GM03348 (cell line): Measurements from ENCODE around the gene CLDN17.

Experiments
- DNase-seq: peaks from one replicate; pipeline ENCODE4 v3.0.0; 2012; ENCODE audit warnings: low spot score

Gene CLDN17, protein sequence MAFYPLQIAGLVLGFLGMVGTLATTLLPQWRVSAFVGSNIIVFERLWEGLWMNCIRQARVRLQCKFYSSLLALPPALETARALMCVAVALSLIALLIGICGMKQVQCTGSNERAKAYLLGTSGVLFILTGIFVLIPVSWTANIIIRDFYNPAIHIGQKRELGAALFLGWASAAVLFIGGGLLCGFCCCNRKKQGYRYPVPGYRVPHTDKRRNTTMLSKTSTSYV

DNA sequence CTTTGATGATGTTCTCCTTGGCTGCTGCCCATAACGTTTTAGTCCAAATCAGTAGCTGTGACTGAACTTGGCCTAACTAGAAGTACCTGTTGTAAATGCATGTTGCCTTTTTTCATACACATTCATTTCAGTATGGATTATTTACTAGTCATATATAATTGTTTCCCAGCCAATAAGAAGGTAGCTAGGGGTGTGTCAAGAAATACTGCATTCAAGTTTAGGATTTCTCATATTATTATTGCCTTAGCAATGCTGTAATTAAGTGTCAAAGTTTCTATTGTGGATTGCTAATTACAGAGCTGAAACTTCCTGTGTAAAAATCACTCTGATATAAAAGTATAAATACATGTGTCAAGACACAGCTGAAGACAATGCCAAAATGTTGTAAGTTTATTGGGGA is at the start of gene CLDN17:
Gene CLDN17, minus strand, starts transcription at position 101 of the 400 bp plus-strand sequence. CDS start 188 bp downstream, outside the sequence.
- DNase-seq: no peak

DNA sequence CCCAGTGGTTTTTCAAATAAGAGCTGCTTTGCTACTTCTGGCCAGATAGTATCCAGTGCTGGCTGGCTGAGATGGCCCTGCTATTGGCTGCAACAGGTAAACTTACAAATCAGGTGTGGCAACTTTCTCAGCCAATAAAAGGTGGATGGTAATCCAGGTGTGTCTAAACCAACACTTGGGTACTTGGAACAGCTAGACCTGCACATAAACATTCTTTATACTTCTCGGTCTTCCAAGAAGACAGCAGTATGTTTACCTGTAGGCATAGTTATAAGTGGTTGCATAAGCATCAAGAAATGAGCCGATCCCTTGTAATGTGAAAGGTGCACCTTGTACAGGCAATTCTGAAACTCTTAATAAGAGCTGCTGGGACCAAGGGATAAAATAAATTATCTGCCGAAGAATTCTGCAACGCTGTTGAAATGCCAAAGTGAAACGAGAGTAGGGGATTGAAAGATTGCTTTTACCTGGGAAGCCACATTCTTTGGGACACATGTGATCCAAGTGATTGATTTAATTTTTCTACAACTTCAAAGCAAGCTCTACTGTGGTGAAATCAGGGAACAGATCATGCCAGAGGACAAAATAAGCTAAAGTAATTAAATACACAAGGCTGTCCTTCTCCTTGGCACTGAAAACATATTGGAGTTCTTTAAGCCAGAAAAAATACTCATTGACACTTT is 49.6 kb upstream of the CLDN17 start, which contains the start of gene CLDN8:
Gene CLDN8, minus strand, starts transcription at position 57 of the 683 bp plus-strand sequence. CDS start 172 bp downstream, outside the sequence.
- no peak for DNase-seq

DNA sequence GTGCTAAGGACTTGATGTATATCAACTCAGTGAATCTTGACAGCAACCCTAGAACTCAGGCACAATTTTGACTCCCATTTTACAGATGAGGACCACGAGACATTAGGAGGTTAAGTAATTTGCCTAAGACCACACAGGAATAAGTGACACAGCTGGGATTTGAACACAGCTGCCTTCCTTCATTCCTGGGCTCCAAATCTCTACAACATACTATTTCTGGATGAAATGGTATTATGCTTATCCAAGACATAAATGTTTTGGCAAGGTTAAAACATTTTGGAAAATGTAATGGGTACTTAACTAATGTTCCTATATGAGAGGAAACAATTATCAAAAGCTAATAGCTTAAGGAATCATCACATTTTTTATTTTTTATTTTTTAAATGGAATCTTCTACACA is 44.5 kb upstream of the CLDN17 start:
- DNase-seq: no peak

DNA sequence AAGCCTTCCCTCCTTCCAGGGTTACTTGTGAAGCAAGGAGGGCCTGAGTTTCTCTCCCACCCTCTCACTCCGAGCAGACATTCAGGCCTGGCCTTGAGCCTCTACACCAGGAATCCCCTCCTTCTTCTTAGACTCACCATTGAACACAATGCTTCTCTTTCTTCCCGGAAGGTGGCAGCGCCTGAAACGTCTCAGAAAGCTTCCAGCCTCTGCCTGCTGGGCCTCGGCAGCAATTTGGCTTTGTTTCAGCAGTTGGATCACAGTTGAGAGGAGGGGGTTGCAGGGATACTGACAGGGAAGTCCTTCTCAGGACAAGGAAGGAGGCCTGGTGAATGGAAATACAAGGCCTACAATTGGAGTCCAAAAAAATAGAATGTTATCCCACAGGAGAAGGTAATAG is 43.0 kb upstream of the CLDN17 start:
- no peak for DNase-seq

DNA sequence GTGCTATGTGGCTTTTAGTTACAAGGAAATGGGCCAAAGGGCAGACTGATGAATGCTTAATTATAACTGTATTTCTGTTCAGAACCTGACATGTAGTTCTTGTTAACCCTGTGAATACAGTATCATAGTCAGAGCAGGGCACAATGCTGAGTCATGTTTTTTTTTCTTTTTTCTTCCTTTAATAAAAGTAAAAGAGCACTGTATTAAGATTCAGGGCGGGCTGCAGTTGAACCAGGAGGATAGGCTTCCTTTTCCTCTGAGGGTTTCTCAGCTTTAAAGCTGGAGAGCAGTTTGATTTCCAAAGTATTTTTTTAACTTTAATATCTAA is 40.6 kb upstream of the CLDN17 start:
- no peak for DNase-seq

DNA sequence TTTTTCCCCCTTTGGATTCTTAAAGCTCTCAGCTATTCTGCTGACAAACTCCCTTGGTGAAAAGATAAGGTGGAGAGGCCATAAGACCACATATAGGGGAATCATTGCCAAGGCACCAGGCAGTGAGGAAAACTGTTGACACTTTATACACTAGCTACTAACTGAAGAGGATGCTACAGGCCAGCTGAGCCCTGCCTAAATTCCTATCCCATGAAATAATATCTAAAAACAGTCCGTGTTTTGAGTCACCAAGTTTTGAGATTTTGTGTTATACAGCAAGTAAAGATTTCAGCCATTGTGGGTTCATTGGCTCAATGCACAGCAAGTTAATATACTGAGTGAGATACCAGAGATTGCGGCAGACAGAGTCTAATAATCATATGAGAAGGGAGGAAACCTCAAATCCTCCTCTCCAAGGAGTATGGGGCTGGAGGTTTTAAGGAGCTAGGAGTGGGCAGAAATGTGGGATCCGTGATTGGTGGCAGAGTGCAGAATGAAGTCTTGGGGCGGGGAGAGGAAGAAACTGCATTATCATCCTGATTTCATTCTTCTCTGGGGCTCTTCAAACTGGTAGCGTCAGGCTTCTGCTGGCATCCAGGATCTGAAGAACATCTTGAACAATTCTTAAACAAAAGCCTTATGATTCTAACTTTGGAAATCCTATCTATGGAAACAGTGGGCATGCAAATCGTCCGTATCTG is 40.1 kb upstream of the CLDN17 start:
- no peak for DNase-seq

DNA sequence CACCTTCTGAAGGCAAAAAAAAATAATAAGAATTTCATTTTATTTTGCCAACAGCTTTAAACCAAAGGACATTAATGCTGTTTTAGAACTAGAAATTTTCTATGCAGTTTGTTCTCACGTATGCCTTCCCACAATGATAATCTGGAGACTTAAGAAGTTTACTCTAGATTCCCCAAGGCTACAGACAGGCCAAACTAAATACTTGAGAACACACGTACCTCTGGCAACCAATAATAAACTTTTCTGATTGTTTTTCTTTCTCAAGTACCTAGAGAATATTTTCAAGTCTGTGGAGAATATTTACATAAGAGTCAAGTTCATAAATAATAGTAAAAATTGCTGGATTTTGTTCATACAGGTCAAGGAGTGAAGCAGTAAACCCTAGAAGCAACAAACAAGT is 33.4 kb upstream of the CLDN17 start:
- no peak for DNase-seq

DNA sequence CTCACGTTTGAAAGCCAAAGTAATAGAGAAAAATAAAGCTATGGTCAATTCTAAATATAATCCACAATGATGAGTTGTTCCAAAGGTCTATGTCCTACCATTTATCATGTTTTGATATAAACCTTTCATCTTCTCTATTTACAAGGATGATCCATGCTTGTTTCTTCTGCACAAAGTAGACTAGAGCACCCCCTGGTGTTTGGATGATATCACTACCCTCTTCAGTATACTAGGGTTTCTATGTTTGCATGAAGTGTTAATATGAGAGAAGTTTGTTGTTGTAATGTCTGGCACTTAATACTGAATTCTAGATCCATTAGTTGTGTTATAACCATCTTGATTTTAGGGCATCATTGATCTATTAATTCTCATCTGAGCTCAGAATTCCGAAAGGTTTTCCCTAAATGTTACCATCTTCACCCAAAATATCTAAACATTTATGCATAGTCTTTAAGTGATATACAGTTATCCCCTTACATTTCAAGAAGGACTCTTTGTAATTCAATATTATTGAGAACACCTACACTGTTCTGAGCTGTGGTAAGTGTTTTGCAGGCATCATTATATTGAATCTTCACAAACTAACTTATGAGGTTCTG is 28.2 kb upstream of the CLDN17 start:
- DNase-seq: no peak

DNA sequence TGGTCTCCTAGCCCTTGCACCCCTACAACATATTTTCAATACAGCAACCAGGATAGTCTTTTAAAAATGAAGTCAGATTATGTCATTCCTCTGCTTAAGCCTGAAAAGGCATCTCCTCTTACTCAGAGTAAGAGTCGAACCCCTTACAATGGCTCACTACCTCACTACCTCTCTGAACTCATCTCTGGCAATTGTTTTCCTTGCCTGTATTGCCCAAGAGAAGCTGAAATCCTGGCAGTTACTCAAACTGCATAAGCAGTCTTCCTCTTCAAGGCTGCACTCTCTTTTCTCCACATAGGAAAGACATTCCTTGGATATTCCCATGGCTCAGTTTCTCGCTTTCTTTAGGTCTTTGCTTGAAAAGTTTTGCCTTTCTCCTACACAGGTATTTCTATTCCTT is 26.6 kb upstream of the CLDN17 start:
- DNase-seq: no peak

DNA sequence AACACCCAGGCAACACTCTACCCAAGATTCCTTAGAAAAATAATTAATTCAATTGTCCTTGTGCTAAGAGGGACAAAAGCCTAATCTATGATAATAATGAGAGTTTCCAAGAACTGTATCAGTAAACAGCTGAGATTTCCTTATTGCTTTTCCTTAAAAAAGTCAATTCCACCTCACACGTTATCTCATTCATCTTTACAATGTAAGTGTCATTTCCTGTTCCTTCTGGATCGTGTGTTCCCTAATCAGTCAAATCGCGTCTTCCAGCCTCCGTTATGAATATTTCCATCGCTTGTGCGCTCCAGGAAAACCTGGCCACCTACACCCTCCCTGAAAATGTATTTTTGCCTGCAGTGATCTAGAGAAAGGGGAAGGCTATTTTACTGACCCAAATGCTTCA is 23.9 kb upstream of the CLDN17 start:
- DNase-seq: no peak

DNA sequence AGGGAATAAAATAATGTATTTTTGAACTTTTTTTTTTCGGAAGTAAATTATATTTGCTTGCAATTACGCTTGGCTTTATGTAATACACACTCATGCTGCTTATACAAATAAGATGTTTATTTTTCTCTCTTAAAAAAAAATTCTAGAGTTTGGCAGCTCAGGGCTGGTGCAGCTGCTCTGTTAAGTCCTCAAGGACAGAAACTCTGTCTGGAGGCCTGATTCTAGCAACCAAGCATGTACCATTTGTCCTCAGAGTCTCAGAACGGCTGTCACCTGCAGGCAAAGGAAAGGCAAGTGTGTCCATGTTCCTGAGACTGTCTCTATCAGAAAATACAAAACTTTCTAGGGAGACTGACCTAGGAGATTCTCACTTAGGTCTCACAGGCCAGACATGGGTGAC is 23.2 kb upstream of the CLDN17 start:
- DNase-seq: no peak

DNA sequence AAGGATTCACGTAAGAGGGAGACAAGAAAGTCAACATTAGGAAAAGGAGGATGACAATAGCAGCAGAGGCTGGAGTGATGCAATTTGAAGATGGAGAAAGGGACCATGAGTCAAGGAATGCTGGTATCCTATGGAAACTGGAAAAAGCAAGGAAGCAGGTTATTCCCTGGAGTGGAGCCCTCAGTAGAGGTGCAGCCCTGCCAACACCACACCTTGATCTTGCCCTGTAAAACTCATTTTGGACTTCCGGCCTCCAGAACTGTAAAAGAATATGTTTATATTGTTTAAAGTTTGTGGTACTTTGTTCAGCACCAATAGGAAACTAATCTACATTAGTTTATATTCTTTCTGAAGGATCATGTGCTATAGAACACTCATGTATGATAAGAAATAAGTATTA is 19.6 kb upstream of the CLDN17 start:
- no peak for DNase-seq

DNA sequence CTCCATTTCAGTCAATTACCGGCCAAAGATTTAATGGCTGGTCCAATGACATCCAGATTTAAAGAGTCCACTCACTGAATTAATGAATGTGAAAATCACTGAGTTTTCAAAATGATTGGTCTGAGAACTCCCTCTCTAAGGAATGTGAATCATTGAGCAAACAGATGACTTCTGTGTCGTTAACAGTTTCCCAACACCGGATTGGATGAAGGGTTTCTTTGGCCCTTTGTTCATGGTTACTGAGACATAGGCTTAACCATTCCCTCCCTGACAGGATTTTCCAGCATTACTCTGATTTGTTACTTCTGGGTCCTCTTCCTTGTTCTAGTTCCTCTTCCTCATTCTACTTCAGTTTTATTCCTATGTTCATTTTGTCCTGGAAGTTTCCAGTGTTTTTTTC is 1.5 kb upstream of the CLDN17 start:
- DNase-seq: no peak

DNA sequence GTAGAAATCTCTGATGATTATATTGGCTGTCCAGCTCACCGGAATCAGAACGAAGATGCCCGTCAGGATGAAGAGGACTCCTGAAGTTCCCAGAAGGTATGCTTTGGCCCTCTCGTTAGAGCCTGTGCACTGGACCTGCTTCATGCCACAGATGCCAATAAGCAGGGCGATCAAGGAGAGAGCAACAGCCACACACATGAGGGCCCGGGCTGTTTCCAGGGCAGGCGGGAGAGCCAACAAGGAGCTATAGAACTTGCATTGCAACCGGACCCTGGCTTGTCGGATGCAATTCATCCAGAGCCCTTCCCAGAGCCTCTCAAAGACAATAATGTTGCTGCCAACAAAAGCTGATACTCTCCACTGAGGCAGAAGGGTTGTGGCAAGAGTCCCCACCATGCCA is 434 bp downstream of the CLDN17 start:
- DNase-seq: no peak

DNA sequence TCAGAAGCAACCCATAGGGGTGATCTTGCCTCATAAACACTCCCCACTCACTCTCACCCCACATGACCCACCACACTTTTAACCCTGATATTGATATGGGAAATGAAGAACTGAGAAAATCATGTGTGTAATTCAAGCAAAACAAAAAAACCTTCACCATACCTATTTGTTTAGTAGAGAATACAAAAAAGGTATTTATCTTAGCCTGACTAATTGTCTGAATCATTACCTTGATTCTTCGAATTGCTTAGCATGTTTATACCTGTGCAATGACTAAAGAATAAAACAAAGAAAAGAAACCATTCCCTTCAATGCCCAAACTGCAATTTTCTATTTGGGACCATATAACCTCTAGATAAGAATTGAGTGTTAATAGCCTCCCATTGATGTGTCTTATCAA is 1.8 kb downstream of the CLDN17 start:
- no peak for DNase-seq

DNA sequence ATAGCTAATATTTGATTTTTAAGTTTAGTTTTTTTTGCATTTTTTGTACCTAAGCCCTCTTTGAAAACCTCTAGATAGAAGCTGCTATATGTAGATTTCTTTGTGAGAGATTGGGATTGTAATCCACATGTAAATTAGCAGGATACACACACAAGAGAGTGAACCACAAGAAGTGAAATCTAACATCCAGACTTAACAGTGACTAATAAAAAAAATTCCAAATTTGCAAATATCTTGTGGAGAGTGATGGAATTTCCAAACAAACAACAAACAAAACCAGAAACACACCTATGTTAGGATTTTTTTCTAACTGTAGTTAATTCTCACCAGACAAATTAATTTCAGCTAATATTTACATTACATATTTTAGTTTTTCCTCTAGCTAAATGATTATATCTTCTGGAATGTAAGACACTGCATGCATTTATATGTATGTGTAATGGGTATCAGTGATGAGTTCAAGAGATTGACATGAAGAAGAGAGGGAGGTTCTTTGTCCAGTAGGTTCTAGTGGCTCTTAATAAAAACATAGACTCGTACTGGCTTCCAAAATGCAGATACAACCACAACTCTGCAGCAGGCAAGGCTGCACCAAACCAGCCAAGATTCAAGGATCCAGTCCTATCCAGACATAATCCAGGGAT is 12.8 kb downstream of the CLDN17 start:
- DNase-seq: no peak

DNA sequence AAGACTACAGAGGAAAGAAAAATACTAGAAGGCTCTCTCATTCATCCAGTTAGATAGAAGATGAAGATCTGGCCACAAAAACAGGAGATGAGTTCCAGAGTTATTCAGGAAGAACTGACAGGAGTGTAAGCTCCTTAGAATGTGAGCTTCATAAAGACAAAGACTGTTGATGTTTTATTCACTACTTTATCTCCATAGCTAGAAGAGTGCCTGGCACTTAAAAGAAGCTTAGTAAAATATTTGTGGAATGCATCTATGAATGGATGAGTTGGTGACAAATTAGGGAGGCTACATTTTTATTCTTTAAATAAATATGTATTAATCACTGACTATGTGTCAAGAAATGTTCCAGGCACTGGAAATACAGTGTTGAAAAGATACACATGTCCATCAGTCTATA is 13.8 kb downstream of the CLDN17 start:
- DNase-seq: no peak

DNA sequence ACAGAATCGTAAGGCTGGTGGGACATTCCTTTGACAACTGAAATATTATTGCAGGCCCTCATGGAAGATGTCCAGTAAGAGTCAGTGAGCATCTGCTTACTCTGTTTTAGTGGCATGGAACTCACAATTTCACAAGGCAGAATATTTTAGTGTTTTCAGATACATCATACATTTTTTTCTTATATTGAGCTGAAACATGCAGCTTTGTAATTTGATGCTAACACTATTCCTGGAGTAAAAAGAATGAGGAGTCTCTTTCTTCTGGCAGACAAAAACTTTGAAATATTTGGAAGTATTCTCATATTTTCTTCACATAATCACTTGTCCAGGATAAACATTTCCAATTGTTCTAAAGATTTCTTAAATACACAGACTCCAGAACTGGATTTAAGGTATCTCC is 17.7 kb downstream of the CLDN17 start:
- no peak for DNase-seq

DNA sequence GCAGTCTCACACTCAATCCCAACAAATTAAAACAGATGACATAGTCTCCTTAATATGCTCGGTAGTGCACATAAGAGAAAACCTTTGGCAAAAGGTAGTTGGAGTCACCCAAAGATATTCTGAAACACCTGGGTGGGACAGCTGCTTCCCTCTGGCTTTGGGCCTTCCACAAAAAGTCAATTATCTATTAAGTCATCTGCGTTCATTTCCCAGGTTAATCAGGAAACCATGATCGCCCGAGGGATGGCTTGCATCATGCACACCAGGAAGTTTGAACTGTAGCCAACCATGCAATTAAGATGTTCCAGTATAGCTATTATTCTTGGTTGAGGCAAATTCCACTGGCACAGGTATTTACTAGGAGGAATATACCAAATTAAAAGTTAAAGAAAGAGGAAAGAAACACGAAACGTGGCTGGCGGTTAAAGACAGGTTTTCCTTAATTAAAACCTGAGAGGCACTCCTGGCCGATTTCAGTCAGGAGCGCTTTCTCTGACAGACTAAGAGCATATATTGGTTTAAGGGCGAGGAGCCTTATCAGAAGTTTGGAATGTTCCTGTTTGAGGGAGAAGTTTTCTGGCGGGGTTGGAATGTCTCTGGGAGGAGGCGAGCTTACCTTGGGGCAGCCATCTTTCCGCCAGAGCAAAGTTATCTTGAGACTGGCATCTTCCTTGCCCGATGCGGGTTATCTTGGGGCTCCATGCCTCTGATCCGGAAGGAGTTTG is 19.9 kb downstream of the CLDN17 start:
- DNase-seq: no peak

DNA sequence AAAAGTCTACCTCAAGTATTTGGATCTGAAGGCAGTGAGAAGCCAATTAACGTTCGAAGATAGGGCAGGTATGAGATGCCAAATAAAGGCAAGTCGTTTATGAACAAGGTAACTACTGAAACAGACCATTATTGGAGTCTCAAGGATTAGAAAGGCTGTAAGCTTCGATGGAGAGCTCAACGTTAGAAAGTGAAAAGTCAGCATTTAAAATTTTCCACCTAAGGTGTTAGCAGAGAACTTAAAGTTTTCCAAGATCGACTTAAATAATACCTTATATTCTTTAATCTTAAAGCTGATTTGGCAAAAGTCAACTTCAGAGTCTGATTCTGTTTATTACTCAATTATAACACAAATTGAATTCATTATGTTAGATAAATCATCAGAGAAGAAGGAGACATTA is 28.1 kb downstream of the CLDN17 start:
- no peak for DNase-seq

DNA sequence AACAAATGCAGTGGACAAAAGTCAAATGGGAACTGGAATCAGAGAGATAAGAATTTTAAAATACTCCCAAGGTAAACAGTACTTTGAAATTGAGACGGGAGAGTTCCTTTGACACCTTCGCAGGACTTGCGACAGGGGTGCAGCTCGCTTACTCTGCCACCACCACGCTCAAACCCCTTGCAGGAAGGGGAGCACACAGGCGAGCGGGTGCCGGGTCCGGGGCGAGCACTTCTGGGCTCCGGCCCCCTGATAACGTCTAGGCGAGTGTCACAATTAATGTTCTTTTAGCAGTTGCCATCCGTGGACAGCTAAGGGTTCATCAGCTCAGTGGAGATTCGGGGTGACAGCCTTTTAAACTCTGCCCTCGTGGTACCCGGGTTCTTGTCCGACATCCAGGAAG is 37.4 kb downstream of the CLDN17 start:
- no peak for DNase-seq

DNA sequence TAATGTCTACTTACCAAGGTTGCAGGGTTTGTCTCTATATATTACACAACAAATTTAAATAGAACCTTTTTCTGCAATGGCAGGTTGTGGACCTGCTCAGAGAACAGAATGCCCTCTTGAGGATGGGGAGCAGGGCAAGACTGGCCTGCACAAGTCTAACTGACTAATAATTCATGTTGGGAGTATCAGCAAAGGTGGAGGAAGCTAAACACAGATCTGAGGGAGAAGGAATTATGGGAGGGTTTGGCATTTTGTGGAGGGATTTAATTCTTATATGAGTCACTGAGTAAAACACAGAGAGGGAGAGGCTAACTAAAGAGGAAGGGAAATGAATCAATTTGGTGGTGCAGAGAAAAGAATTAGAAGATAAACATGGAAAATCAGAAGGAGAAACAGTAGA is 40.0 kb downstream of the CLDN17 start:
- no peak for DNase-seq
